NCI-H774 (cell line): ENCODE measurements around the gene ZDHHC19.
"Not testable (repeated sequence)": the region's sequence is repeated elsewhere in the genome, so short reads cannot be mapped to it uniquely, and the experiment has no call there.

ENCODE experiments used
- DNase-seq: peaks from one replicate; lab custom pipeline; 2025; lab: John Stamatoyannopoulos, UW

ZDHHC19 gene

GRCh38 chr3:196202516-196202970, 8.7 kb downstream of the ZDHHC19 start:
- peak; percentile 22 for DNase-seq

- DNase-seq = peak; percentile 15
Observed at GRCh38 chr3:196198771-196199753, 12.1 kb downstream of the ZDHHC19 start.

GRCh38 chr3:196198081-196198675, 13.0 kb downstream of the ZDHHC19 start:
- DNase-seq = no peak

- DNase-seq = no peak
Observed at GRCh38 chr3:196197524-196197923, 13.7 kb downstream of the ZDHHC19 start.

- no peak for DNase-seq
Observed at GRCh38 chr3:196195664-196196265, 15.4 kb downstream of the ZDHHC19 start.

GRCh38 chr3:196194542-196194915, 16.7 kb downstream of the ZDHHC19 start:
- DNase-seq = no peak

GRCh38 chr3:196193736-196194541, 17.3 kb downstream of the ZDHHC19 start:
- DNase-seq = no peak

GRCh38 chr3:196193133-196193735, 18.0 kb downstream of the ZDHHC19 start:
- DNase-seq = no peak

- no peak for DNase-seq
Observed at GRCh38 chr3:196192524-196193051, 18.6 kb downstream of the ZDHHC19 start.

GRCh38 chr3:196192036-196192523, 19.1 kb downstream of the ZDHHC19 start:
- no peak for DNase-seq

- DNase-seq = no peak
Observed at GRCh38 chr3:196189566-196190347, 21.4 kb downstream of the ZDHHC19 start.

- DNase-seq = peak; percentile 54
Observed at GRCh38 chr3:196186651-196187573, 24.3 kb downstream of the ZDHHC19 start.

- DNase-seq = no peak
Observed at GRCh38 chr3:196184881-196185280, 26.3 kb downstream of the ZDHHC19 start.

- DNase-seq = not testable (repeated sequence)
Observed at GRCh38 chr3:196184169-196184432, 27.1 kb downstream of the ZDHHC19 start.

- peak; percentile 63 for DNase-seq
Observed at GRCh38 chr3:196181127-196181546, 30.1 kb downstream of the ZDHHC19 start.

- DNase-seq = no peak
Observed at GRCh38 chr3:196180346-196180745, 30.9 kb downstream of the ZDHHC19 start.

- DNase-seq = peak; percentile 71
Observed at GRCh38 chr3:196179380-196180308, 31.6 kb downstream of the ZDHHC19 start.

GRCh38 chr3:196178993-196179379, 32.2 kb downstream of the ZDHHC19 start:
- DNase-seq = no peak
